ENCODE results near the gene SPARC.

- TF ChIP-seq POLR2A (IDR thresholded peaks at IDR 0.05): no peak
- TF ChIP-seq, protein P1, sequence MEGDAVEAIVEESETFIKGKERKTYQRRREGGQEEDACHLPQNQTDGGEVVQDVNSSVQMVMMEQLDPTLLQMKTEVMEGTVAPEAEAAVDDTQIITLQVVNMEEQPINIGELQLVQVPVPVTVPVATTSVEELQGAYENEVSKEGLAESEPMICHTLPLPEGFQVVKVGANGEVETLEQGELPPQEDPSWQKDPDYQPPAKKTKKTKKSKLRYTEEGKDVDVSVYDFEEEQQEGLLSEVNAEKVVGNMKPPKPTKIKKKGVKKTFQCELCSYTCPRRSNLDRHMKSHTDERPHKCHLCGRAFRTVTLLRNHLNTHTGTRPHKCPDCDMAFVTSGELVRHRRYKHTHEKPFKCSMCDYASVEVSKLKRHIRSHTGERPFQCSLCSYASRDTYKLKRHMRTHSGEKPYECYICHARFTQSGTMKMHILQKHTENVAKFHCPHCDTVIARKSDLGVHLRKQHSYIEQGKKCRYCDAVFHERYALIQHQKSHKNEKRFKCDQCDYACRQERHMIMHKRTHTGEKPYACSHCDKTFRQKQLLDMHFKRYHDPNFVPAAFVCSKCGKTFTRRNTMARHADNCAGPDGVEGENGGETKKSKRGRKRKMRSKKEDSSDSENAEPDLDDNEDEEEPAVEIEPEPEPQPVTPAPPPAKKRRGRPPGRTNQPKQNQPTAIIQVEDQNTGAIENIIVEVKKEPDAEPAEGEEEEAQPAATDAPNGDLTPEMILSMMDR (IDR thresholded peaks at IDR 0.05): no peak
Measured at GRCh38 chr5:151675611-151676313, 11.0 kb downstream of the SPARC start.

All from uterus (tissue), 2 donors.